ENCODE results near the gene PDLIM5.

PDLIM5 gene

DNA sequence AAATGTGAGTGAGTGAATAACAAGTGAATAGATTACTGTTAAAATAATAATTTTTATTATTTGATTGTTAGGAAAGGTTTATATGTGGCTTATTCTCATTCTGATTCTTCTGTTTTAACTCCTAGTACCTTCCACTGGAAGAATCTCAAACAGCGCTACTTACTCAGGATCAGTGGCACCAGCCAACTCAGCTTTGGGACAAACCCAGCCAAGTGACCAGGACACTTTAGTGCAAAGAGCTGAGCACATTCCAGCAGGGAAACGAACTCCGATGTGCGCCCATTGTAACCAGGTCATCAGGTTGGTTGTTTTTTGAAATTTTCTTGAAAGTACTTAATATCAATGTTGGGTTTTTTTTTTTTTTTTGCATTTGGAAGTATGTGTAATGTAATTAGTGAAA is 188.4 kb downstream of the PDLIM5 start:
- no peak for TF ChIP-seq SIN3A (IDR thresholded peaks at IDR 0.05; ENCODE audit: borderline replicate concordance, insufficient read depth, low read length)
- TF ChIP-seq POLR2AphosphoS5 (IDR thresholded peaks at IDR 0.05; ENCODE audit: low read depth, low read length): no peak
- TF ChIP-seq TAF1 (IDR thresholded peaks at IDR 0.05; ENCODE audit: borderline replicate concordance, insufficient read depth, low read length): no peak
- TF ChIP-seq, protein P1, sequence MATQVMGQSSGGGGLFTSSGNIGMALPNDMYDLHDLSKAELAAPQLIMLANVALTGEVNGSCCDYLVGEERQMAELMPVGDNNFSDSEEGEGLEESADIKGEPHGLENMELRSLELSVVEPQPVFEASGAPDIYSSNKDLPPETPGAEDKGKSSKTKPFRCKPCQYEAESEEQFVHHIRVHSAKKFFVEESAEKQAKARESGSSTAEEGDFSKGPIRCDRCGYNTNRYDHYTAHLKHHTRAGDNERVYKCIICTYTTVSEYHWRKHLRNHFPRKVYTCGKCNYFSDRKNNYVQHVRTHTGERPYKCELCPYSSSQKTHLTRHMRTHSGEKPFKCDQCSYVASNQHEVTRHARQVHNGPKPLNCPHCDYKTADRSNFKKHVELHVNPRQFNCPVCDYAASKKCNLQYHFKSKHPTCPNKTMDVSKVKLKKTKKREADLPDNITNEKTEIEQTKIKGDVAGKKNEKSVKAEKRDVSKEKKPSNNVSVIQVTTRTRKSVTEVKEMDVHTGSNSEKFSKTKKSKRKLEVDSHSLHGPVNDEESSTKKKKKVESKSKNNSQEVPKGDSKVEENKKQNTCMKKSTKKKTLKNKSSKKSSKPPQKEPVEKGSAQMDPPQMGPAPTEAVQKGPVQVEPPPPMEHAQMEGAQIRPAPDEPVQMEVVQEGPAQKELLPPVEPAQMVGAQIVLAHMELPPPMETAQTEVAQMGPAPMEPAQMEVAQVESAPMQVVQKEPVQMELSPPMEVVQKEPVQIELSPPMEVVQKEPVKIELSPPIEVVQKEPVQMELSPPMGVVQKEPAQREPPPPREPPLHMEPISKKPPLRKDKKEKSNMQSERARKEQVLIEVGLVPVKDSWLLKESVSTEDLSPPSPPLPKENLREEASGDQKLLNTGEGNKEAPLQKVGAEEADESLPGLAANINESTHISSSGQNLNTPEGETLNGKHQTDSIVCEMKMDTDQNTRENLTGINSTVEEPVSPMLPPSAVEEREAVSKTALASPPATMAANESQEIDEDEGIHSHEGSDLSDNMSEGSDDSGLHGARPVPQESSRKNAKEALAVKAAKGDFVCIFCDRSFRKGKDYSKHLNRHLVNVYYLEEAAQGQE (IDR thresholded peaks at IDR 0.05; ENCODE audit: insufficient read depth in 1 of 2, low read depth in 2 of 2, low read length in 2 of 2): no peak

DNA sequence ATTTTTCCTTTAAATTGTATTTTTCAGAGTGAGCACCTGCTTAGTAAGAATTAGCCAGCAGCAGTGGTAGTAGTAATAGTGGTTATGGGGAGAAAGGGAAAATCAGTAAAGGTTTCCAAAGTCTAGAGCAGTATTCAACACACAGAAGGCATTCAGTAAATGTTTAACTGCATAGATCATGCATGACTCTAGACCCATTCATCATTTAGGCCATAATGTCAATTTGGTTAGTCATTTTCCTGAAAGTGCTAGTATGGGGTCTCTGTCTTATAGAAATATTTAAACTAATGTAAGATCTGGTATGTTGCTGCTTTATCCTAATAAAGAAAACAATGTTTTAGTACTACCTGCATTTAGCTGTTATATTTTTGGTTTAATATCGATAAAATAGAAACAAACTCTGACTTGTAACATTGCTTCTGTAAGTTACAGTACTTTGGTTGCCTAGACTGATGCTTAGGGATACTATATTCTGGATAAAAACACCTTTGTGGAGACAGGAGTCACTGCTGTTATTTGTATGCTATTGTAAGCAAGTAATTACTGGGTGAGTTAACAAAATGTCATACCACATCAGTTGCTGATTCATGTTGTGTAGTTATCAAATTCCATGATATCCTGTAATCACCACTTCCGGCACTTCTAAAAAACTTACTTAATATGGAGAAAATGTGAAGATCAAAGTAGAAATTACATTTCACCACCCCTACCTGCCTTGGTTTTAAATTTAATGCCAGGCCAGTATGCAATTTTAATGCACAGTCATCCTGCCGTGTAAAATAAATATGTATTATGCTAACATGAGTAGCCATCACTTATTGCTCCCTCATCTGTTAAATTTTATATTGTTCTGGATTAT is 190.2 kb downstream of the PDLIM5 start:
- TF ChIP-seq, protein P1 (IDR thresholded peaks at IDR 0.05; ENCODE audit: insufficient read depth in 1 of 2, low read depth in 2 of 2, low read length in 2 of 2): no peak

- TF ChIP-seq, protein P1 (IDR thresholded peaks at IDR 0.05; ENCODE audit: insufficient read depth in 1 of 2, low read depth in 2 of 2, low read length in 2 of 2): no peak
- TF ChIP-seq FOXP2 (optimal IDR thresholded peaks at IDR 0.05; ENCODE audit: borderline replicate concordance, extremely low read depth, extremely low read length, insufficient read depth): no peak
- no peak for TF ChIP-seq SIN3A (IDR thresholded peaks at IDR 0.05; ENCODE audit: borderline replicate concordance, insufficient read depth, low read length)
- no peak for TF ChIP-seq TAF1 (IDR thresholded peaks at IDR 0.05; ENCODE audit: borderline replicate concordance, insufficient read depth, low read length)
- TF ChIP-seq POLR2AphosphoS5 (IDR thresholded peaks at IDR 0.05; ENCODE audit: low read depth, low read length): no peak
Measured at GRCh38 chr4:94642561-94642866, 190.8 kb downstream of the PDLIM5 start.

DNA sequence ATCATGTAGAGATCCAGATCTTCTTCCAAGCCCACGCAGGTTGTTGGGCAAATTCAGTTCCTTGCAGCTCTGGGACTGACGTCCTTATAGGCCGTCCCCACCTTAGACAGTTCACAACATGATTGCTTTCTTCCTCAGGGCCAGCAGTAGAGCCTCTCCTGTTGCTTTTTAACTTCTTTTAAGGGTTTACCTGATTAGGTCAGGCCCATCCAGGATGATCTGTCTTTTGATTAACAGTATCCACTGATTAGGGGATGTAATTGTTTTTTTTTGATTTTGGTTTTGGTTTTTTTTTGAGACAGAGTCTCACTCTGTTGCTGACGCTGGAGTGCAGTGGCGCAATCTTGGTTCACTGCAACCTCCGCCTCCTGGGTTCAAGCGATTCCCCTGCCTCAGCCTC is 197.0 kb downstream of the PDLIM5 start:
- no peak for TF ChIP-seq FOXP2 (optimal IDR thresholded peaks at IDR 0.05; ENCODE audit: borderline replicate concordance, extremely low read depth, extremely low read length, insufficient read depth)
- TF ChIP-seq TAF1 (IDR thresholded peaks at IDR 0.05; ENCODE audit: borderline replicate concordance, insufficient read depth, low read length): no peak
- TF ChIP-seq, protein P1 (IDR thresholded peaks at IDR 0.05; ENCODE audit: insufficient read depth in 1 of 2, low read depth in 2 of 2, low read length in 2 of 2): no peak
- no peak for TF ChIP-seq POLR2AphosphoS5 (IDR thresholded peaks at IDR 0.05; ENCODE audit: low read depth, low read length)
